Epithelial cell of proximal tubule (primary cell): ENCODE data around the gene EMP1. TPM values are rescaled to one million over a fixed set of nuclear protein-coding genes. Genes with fewer than 3 reads are reported as not detected.

Source experiments
- DNase-seq: peaks from one replicate; pipeline ENCODE4 v3.0.0-alpha.2; 2011; ENCODE audit warnings: low read depth
- H3K4me3 ChIP-seq: 2 replicates; pipeline ENCODE4 v1.5.1; 2011; ENCODE audit warnings: low read depth, mild to moderate bottlenecking, low read length
- total RNA-seq: library from RNA; depleted of rRNA; stranded (reverse); fragments of >200 nt; gene quantifications from 2 replicates; pipeline ENCODE4 v1.2.3, GENCODE V29; 2015
- TF ChIP-seq, protein P1 (sequence below): conservative IDR thresholded peaks from 2 replicates; pipeline ENCODE4 v1.5.1; 2012; ENCODE audit warnings: low read depth, mild to moderate bottlenecking, low read length

Gene EMP1
- total RNA-seq, 1 donor from 2014 or later: 166 TPM

GRCh38 chr12:13178568-13179210 lies 17.8 kb upstream of the EMP1 start:
- no peak for DNase-seq
- TF ChIP-seq, protein P1, sequence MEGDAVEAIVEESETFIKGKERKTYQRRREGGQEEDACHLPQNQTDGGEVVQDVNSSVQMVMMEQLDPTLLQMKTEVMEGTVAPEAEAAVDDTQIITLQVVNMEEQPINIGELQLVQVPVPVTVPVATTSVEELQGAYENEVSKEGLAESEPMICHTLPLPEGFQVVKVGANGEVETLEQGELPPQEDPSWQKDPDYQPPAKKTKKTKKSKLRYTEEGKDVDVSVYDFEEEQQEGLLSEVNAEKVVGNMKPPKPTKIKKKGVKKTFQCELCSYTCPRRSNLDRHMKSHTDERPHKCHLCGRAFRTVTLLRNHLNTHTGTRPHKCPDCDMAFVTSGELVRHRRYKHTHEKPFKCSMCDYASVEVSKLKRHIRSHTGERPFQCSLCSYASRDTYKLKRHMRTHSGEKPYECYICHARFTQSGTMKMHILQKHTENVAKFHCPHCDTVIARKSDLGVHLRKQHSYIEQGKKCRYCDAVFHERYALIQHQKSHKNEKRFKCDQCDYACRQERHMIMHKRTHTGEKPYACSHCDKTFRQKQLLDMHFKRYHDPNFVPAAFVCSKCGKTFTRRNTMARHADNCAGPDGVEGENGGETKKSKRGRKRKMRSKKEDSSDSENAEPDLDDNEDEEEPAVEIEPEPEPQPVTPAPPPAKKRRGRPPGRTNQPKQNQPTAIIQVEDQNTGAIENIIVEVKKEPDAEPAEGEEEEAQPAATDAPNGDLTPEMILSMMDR: no peak
- no peak overlapping the region for H3K4me3 ChIP-seq

DNA sequence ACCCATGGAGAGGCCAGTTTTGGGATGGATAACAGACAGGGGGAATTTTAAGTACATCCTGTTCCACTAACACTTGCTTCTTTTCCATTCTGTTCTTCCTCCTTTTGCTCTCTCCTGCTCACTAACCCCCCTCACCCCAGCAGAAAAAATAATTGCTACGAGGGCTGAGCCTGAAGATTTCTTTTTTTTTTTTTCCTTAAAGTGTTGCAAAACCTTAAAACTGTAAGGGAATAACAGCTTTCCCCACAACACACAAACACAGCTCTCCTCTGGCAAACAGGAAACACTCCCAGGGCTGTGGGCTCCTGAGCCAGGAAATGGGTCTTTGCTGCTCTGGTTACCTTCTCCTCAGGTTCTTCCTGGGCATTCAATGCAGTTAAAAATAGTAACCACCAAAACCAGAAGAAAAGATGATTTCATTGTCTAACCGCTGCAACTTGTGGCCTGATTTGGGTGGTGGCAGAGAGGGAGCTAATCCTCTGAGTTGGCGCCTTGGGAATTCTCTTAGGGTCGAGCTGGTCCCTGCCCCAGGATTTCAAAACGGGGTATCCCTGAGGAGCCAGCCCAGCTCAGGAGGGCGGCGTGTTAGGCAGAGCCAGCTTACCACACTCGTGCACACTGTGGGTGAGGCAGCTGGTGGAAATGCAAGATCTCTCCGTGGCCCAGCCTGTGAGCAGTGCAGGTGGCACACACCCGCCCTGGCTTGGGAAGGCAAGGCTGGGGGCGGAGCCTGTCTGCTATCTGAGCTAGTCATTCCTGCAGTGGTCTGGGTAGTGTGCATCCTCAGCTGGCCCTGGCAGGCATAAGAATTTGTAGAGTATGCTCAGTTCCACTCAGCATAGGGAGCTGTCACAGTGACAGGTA lies 17.1 kb upstream of the EMP1 start:
- DNase-seq: no peak
- TF ChIP-seq, protein P1: no peak
- peak overlapping the region; percentile 21 for H3K4me3 ChIP-seq

DNA sequence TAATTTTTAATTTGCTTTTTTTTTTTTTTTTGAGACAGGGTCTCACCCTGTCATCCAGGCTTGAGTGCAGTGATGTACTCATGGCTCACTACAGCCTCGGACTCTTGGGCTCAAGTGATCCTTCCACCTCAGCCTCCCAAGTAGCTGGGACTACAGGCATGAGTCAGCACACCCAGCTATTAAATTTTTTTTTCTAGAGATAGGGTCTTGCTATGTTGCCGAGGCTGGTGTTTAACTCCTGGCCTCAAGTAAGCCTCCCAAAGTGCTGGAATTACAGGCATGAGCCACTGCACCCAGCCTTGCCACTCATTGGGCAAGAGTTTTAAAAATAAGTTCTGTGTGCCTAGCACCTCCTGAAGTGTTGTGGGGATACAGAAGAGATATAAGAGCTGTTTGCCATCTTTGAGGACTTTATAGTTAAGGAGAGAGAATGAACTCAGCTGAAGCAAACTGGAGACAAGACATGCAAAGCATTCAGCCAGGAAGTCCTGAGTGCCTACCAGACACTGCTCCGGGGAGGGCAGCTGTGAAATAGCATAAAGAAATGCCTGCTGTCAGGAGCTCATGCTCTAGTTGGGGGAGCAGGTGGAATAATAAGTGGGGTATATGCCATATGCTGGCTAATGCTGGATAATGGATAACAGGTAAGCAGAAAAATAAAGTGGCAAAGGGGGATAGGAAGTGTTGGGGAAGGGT lies 15.0 kb upstream of the EMP1 start:
- no peak overlapping the region for H3K4me3 ChIP-seq
- no peak for DNase-seq
- TF ChIP-seq, protein P1: no peak

DNA sequence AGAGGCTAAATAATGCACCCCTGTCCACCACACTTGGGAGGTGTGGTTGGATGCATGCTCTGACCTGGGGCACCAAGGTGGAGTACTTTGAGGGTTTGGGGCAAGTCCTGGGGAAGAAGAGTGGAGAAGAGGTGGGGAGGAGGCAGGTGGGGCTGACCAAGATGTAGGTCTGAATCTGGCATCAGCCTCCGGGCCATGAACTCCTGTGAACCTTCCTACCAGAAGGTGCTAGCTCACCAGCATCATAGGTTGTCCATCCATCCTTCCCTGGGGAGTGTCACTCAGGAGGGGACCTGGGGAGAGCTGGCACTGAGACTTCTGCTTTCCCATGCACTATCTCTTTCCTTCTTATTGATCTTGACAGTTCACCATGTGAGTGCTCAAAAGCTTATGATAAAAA lies 13.6 kb upstream of the EMP1 start:
- no peak for DNase-seq
- TF ChIP-seq, protein P1: no peak

GRCh38 chr12:13183620-13184019 lies 12.9 kb upstream of the EMP1 start:
- no peak overlapping the region for H3K4me3 ChIP-seq
- TF ChIP-seq, protein P1: no peak
- no peak for DNase-seq

More for the DNA sequence above, 13.6 kb upstream of the EMP1 start:
- H3K4me3 ChIP-seq: no peak overlapping the region

- H3K4me3 ChIP-seq: no peak overlapping the region
- no peak for DNase-seq
- TF ChIP-seq, protein P1: no peak
Observed at GRCh38 chr12:13186302-13186701, 10.2 kb upstream of the EMP1 start.
